Gastroesophageal sphincter (tissue), 4 donors: ENCODE results near the gene BACH2. TPM values are rescaled to one million over a fixed set of nuclear protein-coding genes. Genes with fewer than 3 reads are reported as not detected.
"Not testable (repeated sequence)": the region's sequence is repeated elsewhere in the genome, so short reads cannot be mapped to it uniquely, and the experiment has no call there.

Experiments used
- ATAC-seq: fragments of 150-250 bp; one replicate; pipeline ENCODE4 v1.9.1; 2016; ENCODE audit warnings: mild to moderate bottlenecking, moderate library complexity
- H3K27ac ChIP-seq, 4 donors: fragments of 200-600 bp; sonication (generic) in 3 of 4; 1 replicate in 3 of 4; 2 replicates in 1 of 4; pipeline ENCODE4 v1.5.1; 2016 to 2019
- H3K27me3 ChIP-seq: fragments of 200-600 bp; sonication (generic); one replicate; pipeline ENCODE4 v1.5.1; 2019
- H3K36me3 ChIP-seq, 2 donors: fragments of 200-600 bp; sonication (generic); one replicate each; pipeline ENCODE4 v1.5.1; 2019; ENCODE audit warnings: control low read depth in 1 of 2
- H3K4me1 ChIP-seq, 3 donors: fragments of 200-600 bp; sonication (generic); 1 replicate in 2 of 3; 2 replicates in 1 of 3; pipeline ENCODE4 v1.5.1; 2016 to 2019; ENCODE audit warnings: control low read depth in 2 of 3
- H3K4me3 ChIP-seq, 2 donors: fragments of 200-600 bp; sonication (generic); one replicate each; pipeline ENCODE4 v1.5.1; 2019; ENCODE audit warnings: mild to moderate bottlenecking in 1 of 2, moderate library complexity in 1 of 2
- H3K9me3 ChIP-seq, 3 donors: fragments of 200-600 bp; sonication (generic); one replicate each; pipeline ENCODE4 v1.5.1; 2017 to 2019; ENCODE audit warnings: control low read depth in 2 of 3
- EP300 ChIP-seq: sonication (generic); formaldehyde crosslinking; IDR thresholded peaks from one replicate; pipeline ENCODE4 v1.6.1; 2017; ENCODE audit warnings: antibody characterized with exemption, mild to moderate bottlenecking
- POLR2A ChIP-seq, 2 donors: fragments of 450-650 bp; IDR thresholded peaks; one replicate each; pipeline ENCODE4 v1.6.1; 2017; ENCODE audit warnings: antibody characterized with exemption in 2 of 2, mild to moderate bottlenecking in 2 of 2, moderate library complexity in 1 of 2
- POLR2AphosphoS5 ChIP-seq: sonication (generic); formaldehyde crosslinking; IDR thresholded peaks from one replicate; pipeline ENCODE4 v1.6.1; 2017; ENCODE audit warnings: antibody characterized with exemption
- WGBS, 2 donors: methylation state at CpG; one replicate each; pipeline ENCODE4 v1.1.5; 2018; ENCODE audit warnings: low coverage in 1 of 2; 5-methylcytosine and 5-hydroxymethylcytosine counted together
- total RNA-seq, 4 donors: library from RNA; depleted of rRNA; stranded (reverse); fragments of >200 nt; gene quantifications; one replicate each; pipeline ENCODE4 v1.1.0, GENCODE V29; 2016
- TF ChIP-seq, protein P1 (sequence below), 4 experiments: fragments of 200-600 bp in 2 of 4; fragments of 450-650 bp in 2 of 4; sonication (generic) in 1 of 4; IDR thresholded peaks; one replicate each; pipeline ENCODE4 v1.5.1; 2017 to 2019; ENCODE audit warnings: antibody characterized with exemption in 4 of 4, mild to moderate bottlenecking in 2 of 4, moderate library complexity in 2 of 4

The BACH2 gene
- total RNA-seq, 4 donors from 2014 or later, result 3.5 to 10.4 (median 3.9) TPM

DNA sequence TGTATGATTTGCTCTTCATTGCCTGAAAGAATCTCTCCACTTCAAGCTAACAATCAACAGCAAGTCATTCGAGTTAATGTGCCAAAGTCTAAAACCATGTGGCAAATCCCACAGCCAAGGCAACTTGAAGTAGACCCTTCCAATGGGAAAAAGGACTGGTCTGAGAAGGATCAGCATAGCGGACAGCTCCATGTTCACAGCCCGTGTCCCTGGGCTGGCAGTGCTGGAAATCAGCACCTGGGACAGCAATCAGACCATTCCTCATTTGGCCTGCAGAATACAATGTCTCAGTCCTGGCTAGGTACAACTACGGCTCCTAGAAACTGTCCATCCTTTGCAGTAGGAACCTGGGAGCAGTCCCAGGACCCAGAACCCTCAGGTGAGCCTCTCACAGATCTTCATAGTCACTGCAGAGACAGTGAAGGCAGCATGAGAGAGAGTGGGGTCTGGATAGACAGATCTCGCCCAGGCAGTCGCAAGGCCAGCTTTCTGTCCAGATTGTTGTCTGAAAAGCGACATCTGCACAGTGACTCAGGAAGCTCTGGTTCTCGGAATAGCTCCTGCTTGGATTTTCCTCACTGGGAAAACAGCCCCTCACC, 401.3 kb downstream of the BACH2 start:
- Histone ChIP-seq H3K4me3 (no peak overlapping the region), H3K36me3 (no peaks in the 10 kb centered on the region), H3K9me3 (no peaks in the 10 kb centered on the region), H3K27ac (no peak overlapping the region), H3K27me3 (peaks cover 40% of the 10 kb centered on the region), H3K4me1 (no peaks in the 10 kb centered on the region)
- WGBS, 2 donors, result 13 to 58% methylated on average over 4 to 5 of the region's 8 CpGs
- TF ChIP-seq, protein P1, sequence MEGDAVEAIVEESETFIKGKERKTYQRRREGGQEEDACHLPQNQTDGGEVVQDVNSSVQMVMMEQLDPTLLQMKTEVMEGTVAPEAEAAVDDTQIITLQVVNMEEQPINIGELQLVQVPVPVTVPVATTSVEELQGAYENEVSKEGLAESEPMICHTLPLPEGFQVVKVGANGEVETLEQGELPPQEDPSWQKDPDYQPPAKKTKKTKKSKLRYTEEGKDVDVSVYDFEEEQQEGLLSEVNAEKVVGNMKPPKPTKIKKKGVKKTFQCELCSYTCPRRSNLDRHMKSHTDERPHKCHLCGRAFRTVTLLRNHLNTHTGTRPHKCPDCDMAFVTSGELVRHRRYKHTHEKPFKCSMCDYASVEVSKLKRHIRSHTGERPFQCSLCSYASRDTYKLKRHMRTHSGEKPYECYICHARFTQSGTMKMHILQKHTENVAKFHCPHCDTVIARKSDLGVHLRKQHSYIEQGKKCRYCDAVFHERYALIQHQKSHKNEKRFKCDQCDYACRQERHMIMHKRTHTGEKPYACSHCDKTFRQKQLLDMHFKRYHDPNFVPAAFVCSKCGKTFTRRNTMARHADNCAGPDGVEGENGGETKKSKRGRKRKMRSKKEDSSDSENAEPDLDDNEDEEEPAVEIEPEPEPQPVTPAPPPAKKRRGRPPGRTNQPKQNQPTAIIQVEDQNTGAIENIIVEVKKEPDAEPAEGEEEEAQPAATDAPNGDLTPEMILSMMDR (IDR thresholded peaks at IDR 0.05), result no peak
- no peak for TF ChIP-seq POLR2AphosphoS5
- TF ChIP-seq POLR2A (IDR thresholded peaks at IDR 0.05), result no peak
- TF ChIP-seq EP300, result no peak
- no peak for ATAC-seq

- Histone ChIP-seq H3K4me1 (no peaks in the 10 kb centered on the region), H3K4me3 (no peak within 1 kb of the TSS), H3K27me3 (peaks cover 42% of the 10 kb centered on the region), H3K27ac (no peak within 1 kb of the TSS), H3K9me3 (no peaks in the 10 kb centered on the region), H3K36me3 (no peaks in the 10 kb centered on the region)
- ATAC-seq, result no peak
- 86 to 100% methylated on average over 1 of the region's 1 CpG for WGBS, 2 donors
- TF ChIP-seq POLR2A (IDR thresholded peaks at IDR 0.05), result no peak
Observed at GRCh38 chr6:89894169-89894568, 402.5 kb downstream of the BACH2 start, which contains the start of gene GJA10. Gene GJA10 (plus strand): TSS chr6:89894469. CDS start chr6:89894469, 0 bp downstream.

- not testable (repeated sequence) for H3K9me3 ChIP-seq, H3K4me1 ChIP-seq, H3K36me3 ChIP-seq, ATAC-seq, H3K4me3 ChIP-seq, H3K27ac ChIP-seq
- WGBS, 2 donors, result 89 to 90% methylated on average over 1 to 7 of the region's 8 CpGs
- peaks cover 57% of the 10 kb centered on the region for H3K27me3 ChIP-seq
Observed at GRCh38 chr6:89892577-89892976, 404.1 kb downstream of the BACH2 start.

DNA sequence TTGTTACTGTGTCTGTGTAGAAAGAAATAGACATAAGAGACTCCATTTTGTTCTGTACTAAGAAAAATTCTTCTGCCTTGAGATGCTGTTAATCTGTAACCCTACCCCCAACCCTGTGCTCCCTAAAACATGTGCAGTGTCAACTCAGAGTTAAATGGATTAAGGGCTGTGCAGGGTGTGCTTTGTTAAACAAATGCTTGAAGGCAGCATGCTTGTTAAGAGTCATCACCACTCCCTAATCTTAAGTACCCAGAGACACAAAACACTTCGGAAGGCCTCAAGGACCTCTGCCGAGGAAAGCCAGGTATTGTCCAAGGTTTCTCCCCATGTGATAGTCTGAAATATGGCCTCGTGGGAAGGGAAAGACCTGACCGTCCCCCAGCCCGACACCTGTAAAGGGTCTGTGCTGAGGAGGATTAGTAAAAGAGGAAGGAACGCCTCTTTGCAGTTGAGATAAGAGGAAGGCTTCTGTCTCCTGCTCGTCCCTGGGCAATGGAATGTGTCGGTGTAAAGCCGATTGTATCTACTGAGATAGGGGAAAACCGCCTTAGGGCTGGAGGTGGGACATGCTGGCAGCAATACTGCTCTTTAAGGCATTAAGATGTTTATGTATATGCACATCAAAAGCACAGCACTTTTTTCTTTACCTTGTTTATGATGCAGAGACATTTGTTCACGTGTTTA, 405.7 kb downstream of the BACH2 start:
- H3K27me3 ChIP-seq, result peaks cover 66% of the 10 kb centered on the region
- H3K36me3 ChIP-seq, H3K9me3 ChIP-seq, H3K27ac ChIP-seq, H3K4me1 ChIP-seq, ATAC-seq, H3K4me3 ChIP-seq: not testable (repeated sequence)
- WGBS, 2 donors, result 1 to 14% methylated on average over 5 to 9 of the region's 11 CpGs

DNA sequence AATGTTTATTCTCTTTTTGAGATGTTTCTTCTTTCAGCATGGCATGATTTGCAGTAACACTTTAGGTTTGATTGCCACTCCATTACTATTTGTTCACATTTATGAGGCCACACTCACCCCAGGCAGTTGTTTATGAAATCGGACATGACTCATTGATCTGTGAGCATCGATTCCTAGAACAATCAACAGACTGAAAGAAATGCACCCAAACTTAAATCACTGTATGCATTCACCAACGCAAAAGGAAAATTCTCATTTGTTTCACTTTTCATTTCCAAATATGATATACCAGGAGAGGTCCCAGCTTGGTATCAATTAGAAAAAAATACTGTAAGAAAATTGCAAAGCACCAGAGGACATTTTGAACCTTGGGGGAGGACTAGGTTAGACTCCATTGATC, 407.8 kb downstream of the BACH2 start:
- no peak for ATAC-seq
- Histone ChIP-seq H3K27ac (no peak overlapping the region), H3K27me3 (peaks cover 56% of the 10 kb centered on the region), H3K36me3 (no peaks in the 10 kb centered on the region), H3K4me1 (peaks cover 0 to 6% (median 0%) of the 10 kb centered on the region in 3 donors), H3K4me3 (no peak overlapping the region), H3K9me3 (no peaks in the 10 kb centered on the region)
- TF ChIP-seq POLR2AphosphoS5 (no peak), EP300 (no peak), POLR2A (IDR thresholded peaks at IDR 0.05) (no peak)
- TF ChIP-seq, protein P1 (IDR thresholded peaks at IDR 0.05), result no peak
- 47 to 60% methylated on average over 1 to 3 of the region's 3 CpGs for WGBS, 2 donors

DNA sequence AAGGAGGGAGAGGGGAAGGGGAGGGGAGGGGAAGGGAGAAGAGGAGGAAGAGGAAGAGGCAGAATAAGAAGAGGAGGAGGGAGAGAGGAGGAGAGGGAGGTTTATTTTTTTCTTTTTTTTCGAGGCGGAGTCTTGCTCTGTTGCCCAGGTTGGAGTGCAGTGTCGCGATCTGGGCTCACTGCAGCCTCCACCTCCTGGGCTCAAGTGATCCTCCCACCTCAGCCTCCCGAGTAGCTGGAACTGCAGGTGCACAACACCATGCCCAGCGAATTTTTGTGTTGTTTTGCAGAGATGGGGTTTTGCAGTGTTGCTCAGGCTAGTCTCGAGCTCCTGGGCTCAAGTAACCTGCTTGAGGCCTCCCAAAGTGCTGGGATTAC, 408.5 kb downstream of the BACH2 start:
- no peak overlapping the region for H3K4me3 ChIP-seq
- no peaks in the 10 kb centered on the region for H3K9me3 ChIP-seq
- peaks cover 0 to 6% (median 0%) of the 10 kb centered on the region in 3 donors for H3K4me1 ChIP-seq
- no peak for ATAC-seq
- no peak overlapping the region for H3K27ac ChIP-seq
- H3K36me3 ChIP-seq, result no peaks in the 10 kb centered on the region
- TF ChIP-seq POLR2AphosphoS5 (no peak), POLR2A (IDR thresholded peaks at IDR 0.05) (no peak), EP300 (no peak)
- TF ChIP-seq, protein P1 (IDR thresholded peaks at IDR 0.05), result no peak
- peaks cover 48% of the 10 kb centered on the region for H3K27me3 ChIP-seq
- WGBS, 2 donors, result 91% methylated on average over 6 of the region's 7 CpGs; no CpG with 5 or more reads in 1 of the 2 donors
